HepG2 (cell line): ENCODE data around the gene RNASE9. TPM values are rescaled to one million over a fixed set of nuclear protein-coding genes. Genes with fewer than 3 reads are reported as not detected.

Experiments
- ATAC-seq: fragments of 200-7000 bp; cut with Tn5 transposase; 3 replicates; pipeline ENCODE4 v1.9.1; 2020; ENCODE audit warnings: mild to moderate bottlenecking, moderate library complexity
- BruUV-seq: library from RNA; stranded (reverse); fragments of 400-500 nt; replicated peaks from 2 replicates; lab custom pipeline; 2021; lab: Mats Ljungman, UMichigan
- CTCF ChIA-PET: fragments of 300-600 bp; formaldehyde crosslinking; extraction: SDS; loops from one replicate; lab custom pipeline; 2021; ENCODE audit warnings: low total read pairs, inconsistent platforms, low intra/inter-chr PET ratio; lab: Yijun Ruan, JAX
- POLR2A ChIA-PET: fragments of 350-600 bp; sonication (Branson Sonifier 250); formaldehyde crosslinking; loops from one replicate; lab custom pipeline; 2020; ENCODE audit warnings: antibody characterized with exemption, inconsistent platforms; lab: Yijun Ruan, JAX
- DNase-seq: peaks from one replicate; pipeline ENCODE4 v3.0.0-alpha.2; 2015; ENCODE audit warnings: low spot score
- FAIRE-seq: peaks from 3 replicates; lab custom pipeline; 2011; peaks lifted over from hg19 to GRCh38; lab: Jason Lieb, UNC
- H2AFZ ChIP-seq: one replicate; pipeline ENCODE4 v1.6.1; 2011; ENCODE audit warnings: low read length, inconsistent platforms
- H3K27ac ChIP-seq: fragments of 300-600 bp; 3 replicates; pipeline ENCODE4 v1.8.0; 2011; ENCODE audit warnings: mixed run types, mild to moderate bottlenecking, mixed read lengths, low read length, inconsistent platforms; ENCODE audit not compliant: insufficient read depth; ENCODE audit errors: extremely low read length
- H3K27me3 ChIP-seq, 2 experiments: fragments of 200-600 bp in 1 of 2; 2 replicates in 1 of 2; 3 replicates in 1 of 2; pipeline versions ENCODE4 v1.6.0 to v1.8.0; 2011; ENCODE audit warnings: low read length in 2 of 2, mild to moderate bottlenecking in 2 of 2, moderate library complexity in 2 of 2, inconsistent platforms in 1 of 2; ENCODE audit not compliant: insufficient read depth in 2 of 2, control insufficient read depth in 1 of 2
- H3K36me3 ChIP-seq, 2 experiments: fragments of 200-600 bp in 1 of 2; replicated peaks in 1 of 2; 2 replicates in 1 of 2; 3 replicates in 1 of 2; pipeline versions ENCODE4 v1.5.1 to v1.8.0; 2011; ENCODE audit warnings: low read length in 2 of 2, inconsistent platforms in 1 of 2; ENCODE audit not compliant: insufficient read depth in 2 of 2, control insufficient read depth in 1 of 2
- H3K4me1 ChIP-seq: 2 replicates; pipeline ENCODE4 v1.5.1; 2012; ENCODE audit warnings: low read length, inconsistent platforms; ENCODE audit not compliant: insufficient read depth
- H3K4me2 ChIP-seq: 2 replicates; pipeline ENCODE4 v1.6.0; 2011; ENCODE audit warnings: low read depth, low read length, inconsistent platforms
- H3K4me3 ChIP-seq, 3 experiments: fragments of 200-600 bp in 1 of 3; sonication (generic), shearing (Covaris generic) in 1 of 3; replicated peaks in 1 of 3; 2 replicates each; pipeline ENCODE4 v1.5.1; 2011 to 2016; ENCODE audit warnings: low read length in 3 of 3, inconsistent platforms in 2 of 3, low read depth in 2 of 3, mild to moderate bottlenecking in 2 of 3, control low read depth in 1 of 3, mixed read lengths in 1 of 3; ENCODE audit not compliant: insufficient read depth in 1 of 3
- H3K79me2 ChIP-seq: one replicate; pipeline ENCODE4 v1.6.1; 2011; ENCODE audit warnings: low read length, inconsistent platforms; ENCODE audit not compliant: insufficient read depth
- H3K9ac ChIP-seq: 2 replicates; pipeline ENCODE4 v1.6.0; 2011; ENCODE audit warnings: mild to moderate bottlenecking, low read depth, low read length, inconsistent platforms; ENCODE audit not compliant: insufficient read depth
- H3K9me3 ChIP-seq: 2 replicates; pipeline ENCODE4 v1.5.1; 2012; ENCODE audit warnings: mild to moderate bottlenecking, low read length
- H4K20me1 ChIP-seq: 2 replicates; pipeline ENCODE4 v1.6.0; 2011; ENCODE audit warnings: inconsistent platforms, mild to moderate bottlenecking, low read length, moderate library complexity; ENCODE audit not compliant: insufficient read depth
- ARID4A ChIP-seq: sonication (generic); formaldehyde crosslinking; IDR thresholded peaks from 2 replicates; pipeline ENCODE4 v1.5.0; 2020; ENCODE audit warnings: mild to moderate bottlenecking, missing genetic modification reagents, borderline replicate concordance
- BRD4 ChIP-seq: sonication (generic); formaldehyde crosslinking; IDR thresholded peaks from 2 replicates; pipeline ENCODE4 v1.4.0; 2020; ENCODE audit warnings: missing genetic modification reagents
- CBX5 ChIP-seq: sonication (generic); formaldehyde crosslinking; IDR thresholded peaks from 2 replicates; pipeline ENCODE4 v1.4.0; 2020; ENCODE audit warnings: missing genetic modification reagents, borderline replicate concordance
- GATAD1 ChIP-seq: IDR thresholded peaks from 2 replicates; pipeline ENCODE4 v1.6.1; 2016; ENCODE audit warnings: missing genetic modification reagents, missing compliant biosample characterization
- HNF4A ChIP-seq: sonication (generic); formaldehyde crosslinking; IDR thresholded peaks from 2 replicates; pipeline ENCODE4 v1.4.0; 2020; ENCODE audit warnings: missing genetic modification reagents
- KAT8 ChIP-seq: IDR thresholded peaks from 2 replicates; pipeline ENCODE4 v1.6.1; 2016; ENCODE audit warnings: missing genetic modification reagents, missing compliant biosample characterization
- REPIN1 ChIP-seq: sonication (generic); formaldehyde crosslinking; IDR thresholded peaks from 2 replicates; pipeline ENCODE4 v1.8.0; 2022; ENCODE audit warnings: missing genetic modification reagents, low read depth, mild to moderate bottlenecking, borderline replicate concordance
- SALL1 ChIP-seq: sonication (generic); formaldehyde crosslinking; IDR thresholded peaks from 2 replicates; pipeline ENCODE4 v1.8.0; 2022; ENCODE audit warnings: mild to moderate bottlenecking, missing genetic modification reagents
- SRF ChIP-seq: IDR thresholded peaks from 2 replicates; pipeline ENCODE4 v1.6.1; 2011; ENCODE audit warnings: mild to moderate bottlenecking, low read depth, low read length, moderate library complexity
- TGIF2 ChIP-seq: IDR thresholded peaks from 2 replicates; pipeline ENCODE4 v1.6.1; 2016; ENCODE audit warnings: control low read depth, missing compliant biosample characterization
- YEATS2 ChIP-seq: sonication (generic); formaldehyde crosslinking; IDR thresholded peaks from 2 replicates; pipeline ENCODE4 v1.4.0; 2020; ENCODE audit warnings: missing genetic modification reagents, borderline replicate concordance
- ZMAT3 ChIP-seq: sonication (generic); formaldehyde crosslinking; conservative IDR thresholded peaks from 2 replicates; pipeline ENCODE4 v1.7.0; 2021; ENCODE audit warnings: missing genetic modification reagents
- ZNF317 ChIP-seq: sonication (generic); formaldehyde crosslinking; IDR thresholded peaks from 2 replicates; pipeline ENCODE4 v1.5.0; 2020; ENCODE audit warnings: mild to moderate bottlenecking, missing genetic modification reagents
- ZNF367 ChIP-seq: sonication (generic); formaldehyde crosslinking; IDR thresholded peaks from 2 replicates; pipeline ENCODE4 v1.4.0; 2020; ENCODE audit warnings: missing genetic modification reagents, borderline replicate concordance
- ZNF788 ChIP-seq: sonication (generic); formaldehyde crosslinking; IDR thresholded peaks from 2 replicates; pipeline ENCODE4 v1.5.0; 2020; ENCODE audit warnings: mild to moderate bottlenecking, missing genetic modification reagents, borderline replicate concordance
- WGBS: methylation state at CpG from one replicate; pipeline ENCODE4 v1.1.6; 2017; ENCODE audit warnings: low lambda C conversion rate; 5-methylcytosine and 5-hydroxymethylcytosine counted together
- in situ Hi-C: cut with HindIII; loops from 2 replicates; pipeline ENCODE4 v1.10.0; 2017; ENCODE audit warnings: low pct_unique_long_range_greater_than_20kb; ENCODE audit not compliant: extremely low pct_ligation_motif_present
- intact Hi-C: fragments of 100-400 bp; cut with micrococcal nuclease; formaldehyde crosslinking; loops from one replicate; pipeline ENCODE4 v1.10.0; 2022; ENCODE audit not compliant: unreplicated experiment
- polyA plus RNA-seq, 8 experiments: library from polyadenylated mRNA; depleted of rRNA in 3 of 8; stranded (reverse) in 7 of 8; unstranded in 1 of 8; fragments of >200 nt; fragmentation: Illumina TruSeq in 4 of 8; extraction: Trizol in 4 of 8; gene quantifications; 2 replicates each; pipeline versions ENCODE4 v1.2.1 to v1.2.3, GENCODE V29; 2011 to 2016; ENCODE audit warnings: low read depth in 4 of 8, missing spikeins in 1 of 8, mixed read lengths in 1 of 8; ENCODE audit not compliant: insufficient read depth in 1 of 8
- total RNA-seq, 5 experiments: library from RNA; depleted of rRNA; stranded (reverse); fragments of >200 nt; fragmentation: Illumina TruSeq; extraction: Trizol; gene quantifications; 2 replicates each; pipeline ENCODE4 v1.2.3, GENCODE V29; 2016; ENCODE audit warnings: low read depth in 1 of 5

The RNASE9 gene
- total and polyA plus RNA-seq, 2 of the 13 experiments (the other 11 are each of a cell fraction or from before 2014, with no cell fraction given): not detected

DNA sequence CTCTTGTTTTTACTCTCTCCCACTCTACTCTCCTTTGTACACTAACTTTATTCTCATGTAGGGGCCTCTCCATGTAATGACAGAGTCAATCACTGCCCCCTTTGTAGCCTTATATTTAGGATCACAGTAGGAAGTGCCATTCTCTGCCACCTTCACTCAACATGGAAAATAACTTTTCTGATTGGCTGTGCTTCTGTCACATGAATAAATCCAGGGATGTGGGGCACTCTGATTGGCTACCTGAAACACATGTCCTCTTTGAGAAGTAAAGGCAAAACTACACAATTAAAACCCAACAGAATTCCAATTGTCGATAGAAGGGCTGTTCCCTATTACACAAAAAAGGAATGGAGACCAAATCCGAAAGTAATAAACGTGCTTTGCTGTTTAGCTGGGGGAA lies at the start of gene RNASE9 (continued):
- TF ChIP-seq ZNF367 (no peak), GATAD1 (CRISPR knock-in tag) (no peak), TGIF2 (CRISPR knock-in tag) (no peak), BRD4 (CRISPR knock-in tag) (no peak), REPIN1 (CRISPR knock-in tag) (no peak)
- TF ChIP-seq, all 625 proteins: peak for 0

DNA sequence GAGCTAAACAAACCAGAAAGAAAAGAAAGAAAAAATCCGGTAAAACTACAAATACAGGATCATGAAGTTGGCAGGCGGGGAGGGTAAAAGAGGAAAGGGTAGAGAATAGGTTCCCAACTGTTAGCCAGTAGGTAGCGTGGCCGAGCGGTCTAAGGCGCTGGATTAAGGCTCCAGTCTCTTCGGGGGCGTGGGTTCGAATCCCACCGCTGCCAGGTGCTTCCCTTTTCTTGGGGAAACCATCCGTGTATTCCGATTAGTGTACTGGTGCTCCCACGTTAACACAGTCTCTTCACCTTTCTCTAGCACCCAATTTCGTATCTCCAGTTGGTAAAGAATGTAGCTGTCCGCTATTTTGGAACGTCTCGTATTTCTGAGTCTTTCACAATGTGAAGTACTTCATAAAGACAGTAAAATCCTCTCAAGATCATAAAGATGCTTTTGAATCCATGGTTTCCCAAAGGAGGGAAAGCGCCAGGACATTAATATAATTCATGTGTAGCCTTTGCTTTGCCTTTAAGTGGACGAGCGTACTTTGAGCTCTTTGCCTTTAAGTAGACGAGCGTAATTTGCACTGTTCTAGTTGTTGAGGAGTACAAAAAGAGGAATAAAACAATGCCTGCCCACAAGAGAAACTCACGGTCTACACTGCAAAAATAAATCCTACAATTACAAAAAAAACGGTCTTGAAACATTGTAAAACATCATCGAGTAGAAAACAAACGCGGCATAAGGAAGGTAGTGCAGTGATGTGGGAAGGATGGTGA lies 49.3 kb upstream of the RNASE9 start:
- intact Hi-C loops (no loop called here), in situ Hi-C loops (loop anchor here (25.0 kb wide), 1 partner anchor 148 kb away; the partner anchor contains the start of genes APEX1, OSGEP, PIP4P1 and PNP)
- FAIRE-seq (peak; percentile 37), ATAC-seq (peak; percentile 46), DNase-seq (peak; percentile 81)
- Histone ChIP-seq H3K4me3 (peak overlapping the region; percentile 78 to 99 (median 94)), H3K27me3 (no peaks in the 10 kb centered on the region; a peak in 1 of 5 replicates), H3K36me3 (no peaks in the 10 kb centered on the region), H4K20me1 (no peaks in the 10 kb centered on the region), H3K27ac (peak overlapping the region; percentile 38), H3K9me3 (no peaks in the 10 kb centered on the region), H3K4me1 (peaks cover 73% of the 10 kb centered on the region), H3K9ac (peak overlapping the region; percentile 63), H3K4me2 (peak overlapping the region; percentile 83), H2AFZ (peak overlapping the region; percentile 24), H3K79me2 (no peaks in the 10 kb centered on the region)
- no TSS peak for BruUV-seq
- CTCF ChIA-PET: interaction anchor here (0.8 to 2.7 kb wide), 9 partner anchors 12 to 283 kb away, joined by 3 to 48 read pairs (median 7); no protein-coding TSS in a partner anchor
- POLR2A ChIA-PET: interaction anchor here (0.7 to 2.3 kb wide), 6 partner anchors 21 to 267 kb away, joined by 3 to 10 read pairs (median 6); partner anchors contain the start of genes APEX1, PARP2 and RNASE4
- WGBS: 3% methylated on average over 27 of the region's 27 CpGs
- TF ChIP-seq ZMAT3: peak; percentile 73; the same call in 1 of the 2 replicates
- TF ChIP-seq ZNF788 (CRISPR knock-in tag): peak; percentile 87; the same call in 1 of the 2 replicates
- TF ChIP-seq YEATS2: peak; percentile 33; the same call in 1 of the 2 replicates
- 0 out of 2 replicates have a peak, but pooled peaks have one; percentile 21 for TF ChIP-seq HNF4A (CRISPR knock-in tag)
- TF ChIP-seq REPIN1 (CRISPR knock-in tag): peak; percentile 72; the same call in 1 of the 2 replicates
- 0 out of 2 replicates have a peak, but pooled peaks have one; percentile 49 for TF ChIP-seq ZNF317
- TF ChIP-seq SALL1 (CRISPR knock-in tag): peak; percentile 86
- peak; percentile 71; the same call in 1 of the 2 replicates for TF ChIP-seq KAT8 (CRISPR knock-in tag)
- 0 out of 2 replicates have a peak, but pooled peaks have one; percentile 58 for TF ChIP-seq CBX5 (CRISPR knock-in tag)
- TF ChIP-seq SRF: peak; percentile 5; the same call in 1 of the 2 replicates
- peak; percentile 50; the same call in 1 of the 2 replicates for TF ChIP-seq ARID4A (CRISPR knock-in tag)
